AG04449 (cell line): ENCODE results near the gene CEP85L.

ENCODE experiments used
- CTCF ChIA-PET: fragments of 350-600 bp; formaldehyde crosslinking; extraction: SDS; loops from one replicate; lab custom pipeline; 2021; ENCODE audit warnings: antibody characterized with exemption; lab: Yijun Ruan, JAX
- POLR2A ChIA-PET: fragments of 400-600, 350-600 bp; formaldehyde crosslinking; extraction: SDS; loops from one replicate; lab custom pipeline; 2020; ENCODE audit warnings: antibody characterized with exemption, inconsistent platforms; lab: Yijun Ruan, JAX
- DNase-seq: peaks from one replicate; pipeline ENCODE4 v3.0.0-alpha.2; 2010; ENCODE audit warnings: low read depth, low spot score
- H3K4me3 ChIP-seq: 2 replicates; pipeline ENCODE4 v1.5.1; 2011; ENCODE audit warnings: low read depth, mild to moderate bottlenecking, control low read depth, low read length
- TF ChIP-seq, protein P1 (sequence below): IDR thresholded peaks from one replicate; pipeline ENCODE4 v1.5.1; 2011; ENCODE audit warnings: mild to moderate bottlenecking, moderate library complexity, low read length, control low read depth, inconsistent platforms; ENCODE audit not compliant: insufficient read depth; ENCODE audit errors: missing control alignments

The CEP85L gene

DNA sequence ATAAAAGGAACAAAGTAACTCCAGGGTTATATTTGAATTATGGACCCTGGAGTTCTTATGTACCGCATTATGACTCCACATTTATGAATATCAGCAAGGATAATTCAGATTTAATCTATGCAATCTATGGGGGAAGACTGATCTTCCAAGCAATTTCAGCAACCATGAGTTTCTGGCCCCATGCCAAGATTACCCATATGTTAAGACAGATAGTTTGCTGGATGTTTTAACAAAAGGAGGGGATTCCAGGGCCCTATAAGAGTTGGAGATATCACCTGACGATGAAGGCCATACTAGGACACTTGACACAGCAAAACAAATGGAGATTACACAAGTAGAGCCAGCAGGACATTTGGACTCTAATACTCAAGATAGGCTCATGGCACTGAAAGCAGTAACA lies 149.2 kb downstream of the CEP85L start:
- no peak for DNase-seq
- no peak overlapping the region for H3K4me3 ChIP-seq
- TF ChIP-seq, protein P1, sequence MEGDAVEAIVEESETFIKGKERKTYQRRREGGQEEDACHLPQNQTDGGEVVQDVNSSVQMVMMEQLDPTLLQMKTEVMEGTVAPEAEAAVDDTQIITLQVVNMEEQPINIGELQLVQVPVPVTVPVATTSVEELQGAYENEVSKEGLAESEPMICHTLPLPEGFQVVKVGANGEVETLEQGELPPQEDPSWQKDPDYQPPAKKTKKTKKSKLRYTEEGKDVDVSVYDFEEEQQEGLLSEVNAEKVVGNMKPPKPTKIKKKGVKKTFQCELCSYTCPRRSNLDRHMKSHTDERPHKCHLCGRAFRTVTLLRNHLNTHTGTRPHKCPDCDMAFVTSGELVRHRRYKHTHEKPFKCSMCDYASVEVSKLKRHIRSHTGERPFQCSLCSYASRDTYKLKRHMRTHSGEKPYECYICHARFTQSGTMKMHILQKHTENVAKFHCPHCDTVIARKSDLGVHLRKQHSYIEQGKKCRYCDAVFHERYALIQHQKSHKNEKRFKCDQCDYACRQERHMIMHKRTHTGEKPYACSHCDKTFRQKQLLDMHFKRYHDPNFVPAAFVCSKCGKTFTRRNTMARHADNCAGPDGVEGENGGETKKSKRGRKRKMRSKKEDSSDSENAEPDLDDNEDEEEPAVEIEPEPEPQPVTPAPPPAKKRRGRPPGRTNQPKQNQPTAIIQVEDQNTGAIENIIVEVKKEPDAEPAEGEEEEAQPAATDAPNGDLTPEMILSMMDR = no peak
- ChIA-PET POLR2A (no interaction called here), CTCF (interaction anchor here (2.0 kb wide), 1 partner anchor 217 kb away, joined by 9 read pairs; no protein-coding TSS in a partner anchor)

GRCh38 chr6:118501765-118502164 lies 149.6 kb downstream of the CEP85L start:
- no peak for DNase-seq
- CTCF ChIA-PET = interaction anchor here (2.0 kb wide), 1 partner anchor 216 kb away, joined by 9 read pairs; no protein-coding TSS in a partner anchor
- TF ChIP-seq, protein P1 = no peak
- H3K4me3 ChIP-seq = no peak overlapping the region
- POLR2A ChIA-PET = no interaction called here

GRCh38 chr6:118501099-118501498 lies 150.3 kb downstream of the CEP85L start:
- POLR2A ChIA-PET = no interaction called here

GRCh38 chr6:118500130-118501015 lies 151.0 kb downstream of the CEP85L start:
- H3K4me3 ChIP-seq = no peak overlapping the region
- TF ChIP-seq, protein P1 = no peak
- CTCF ChIA-PET = interaction anchor here (1.3 to 2.0 kb wide), 2 partner anchors 10 to 215 kb away, joined by 3 to 9 read pairs; no protein-coding TSS in a partner anchor
- no peak for DNase-seq
- POLR2A ChIA-PET = no interaction called here

More at GRCh38 chr6:118501099-118501498, 150.3 kb downstream of the CEP85L start:
- DNase-seq = no peak
- TF ChIP-seq, protein P1 = no peak
- no peak overlapping the region for H3K4me3 ChIP-seq
- CTCF ChIA-PET = interaction anchor here (2.0 kb wide), 1 partner anchor 216 kb away, joined by 9 read pairs; no protein-coding TSS in a partner anchor

DNA sequence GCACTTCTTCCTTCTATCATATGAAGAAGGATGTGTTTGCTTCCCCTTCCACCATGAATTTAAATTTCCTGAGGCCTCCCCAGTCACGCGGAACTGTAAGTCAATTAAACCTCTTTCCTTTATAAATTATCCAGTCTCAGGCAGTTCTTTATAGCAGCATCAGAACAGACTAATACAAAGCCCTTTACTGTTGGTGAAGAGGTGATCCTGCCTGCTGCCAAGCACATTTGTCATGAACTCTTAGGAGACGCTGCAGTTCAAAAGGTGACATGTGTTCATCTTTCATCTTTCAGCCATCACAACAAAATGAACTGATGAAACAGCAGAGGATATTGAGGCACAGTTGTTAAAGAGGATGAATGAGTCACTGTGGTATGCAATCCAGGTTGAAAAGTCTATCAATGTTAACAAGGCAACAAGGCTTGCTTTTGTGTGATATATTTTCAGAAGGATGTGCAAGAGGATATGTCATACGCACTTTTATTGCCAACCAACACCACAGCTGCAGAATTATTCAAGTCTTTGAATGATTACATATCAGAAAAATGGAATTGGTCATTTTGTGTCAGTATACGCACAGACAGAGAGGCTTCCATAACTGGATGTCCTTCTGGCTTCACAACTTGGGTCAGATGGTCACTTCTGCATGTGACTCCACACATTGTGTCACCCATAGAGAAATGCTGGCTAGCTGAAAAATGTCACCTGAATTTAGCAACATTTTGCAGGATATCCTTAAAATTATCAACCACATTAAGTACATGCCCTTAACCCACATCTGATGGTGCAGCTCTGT lies 155.7 kb downstream of the CEP85L start:
- TF ChIP-seq, protein P1 = no peak
- no peak overlapping the region for H3K4me3 ChIP-seq
- ChIA-PET POLR2A (no interaction called here), CTCF (no interaction called here)
- no peak for DNase-seq
